HG03045 (cell line): ENCODE measurements around the gene CTU2.

Experiments used
- ATAC-seq: cut with Tn5 transposase; IDR thresholded peaks from one replicate; pipeline ENCODE4 v1.9.1; 2021; ENCODE audit warnings: mild to moderate bottlenecking, moderate library complexity; ENCODE audit not compliant: unreplicated experiment

Gene CTU2

DNA sequence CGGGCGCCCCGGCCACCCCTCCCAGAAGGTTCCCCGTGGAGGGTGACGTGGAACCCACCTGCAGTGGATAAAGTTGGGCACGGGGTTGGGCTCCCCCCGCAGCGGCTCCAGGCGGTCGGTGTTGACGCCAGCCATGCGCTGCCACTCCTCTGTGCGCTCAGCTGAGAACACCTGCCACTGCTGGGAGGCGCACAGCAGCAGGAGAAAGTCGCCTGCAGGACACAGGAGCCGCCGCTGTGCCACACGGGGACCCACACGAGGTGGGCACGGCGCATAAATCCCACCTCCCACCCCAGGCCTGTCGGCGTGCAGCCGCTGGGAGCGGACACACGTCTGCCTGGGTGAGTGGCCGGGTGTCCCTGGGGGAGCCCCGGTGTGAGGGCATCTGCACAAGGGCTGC lies 20.7 kb downstream of the CTU2 start:
- ATAC-seq = no peak

DNA sequence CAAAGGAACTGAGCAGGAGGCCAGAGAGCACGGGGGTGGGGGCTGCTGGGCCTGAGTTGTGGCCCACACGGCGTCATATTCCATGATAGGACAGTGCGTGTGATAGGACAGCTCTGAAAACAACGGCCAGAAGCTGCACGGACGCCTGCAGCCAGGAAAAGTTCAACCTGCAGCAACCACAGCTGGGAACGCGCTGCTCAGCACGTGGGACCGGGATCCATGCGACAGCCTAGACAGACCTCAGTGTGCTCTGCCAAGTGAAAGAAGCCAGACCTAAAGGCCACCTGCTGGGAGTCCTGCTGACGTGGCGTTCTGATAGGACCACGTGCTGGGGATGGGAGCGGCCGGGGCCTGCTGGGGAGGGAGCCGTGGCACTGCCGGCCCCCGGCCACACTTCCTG lies 21.6 kb downstream of the CTU2 start:
- no peak for ATAC-seq

DNA sequence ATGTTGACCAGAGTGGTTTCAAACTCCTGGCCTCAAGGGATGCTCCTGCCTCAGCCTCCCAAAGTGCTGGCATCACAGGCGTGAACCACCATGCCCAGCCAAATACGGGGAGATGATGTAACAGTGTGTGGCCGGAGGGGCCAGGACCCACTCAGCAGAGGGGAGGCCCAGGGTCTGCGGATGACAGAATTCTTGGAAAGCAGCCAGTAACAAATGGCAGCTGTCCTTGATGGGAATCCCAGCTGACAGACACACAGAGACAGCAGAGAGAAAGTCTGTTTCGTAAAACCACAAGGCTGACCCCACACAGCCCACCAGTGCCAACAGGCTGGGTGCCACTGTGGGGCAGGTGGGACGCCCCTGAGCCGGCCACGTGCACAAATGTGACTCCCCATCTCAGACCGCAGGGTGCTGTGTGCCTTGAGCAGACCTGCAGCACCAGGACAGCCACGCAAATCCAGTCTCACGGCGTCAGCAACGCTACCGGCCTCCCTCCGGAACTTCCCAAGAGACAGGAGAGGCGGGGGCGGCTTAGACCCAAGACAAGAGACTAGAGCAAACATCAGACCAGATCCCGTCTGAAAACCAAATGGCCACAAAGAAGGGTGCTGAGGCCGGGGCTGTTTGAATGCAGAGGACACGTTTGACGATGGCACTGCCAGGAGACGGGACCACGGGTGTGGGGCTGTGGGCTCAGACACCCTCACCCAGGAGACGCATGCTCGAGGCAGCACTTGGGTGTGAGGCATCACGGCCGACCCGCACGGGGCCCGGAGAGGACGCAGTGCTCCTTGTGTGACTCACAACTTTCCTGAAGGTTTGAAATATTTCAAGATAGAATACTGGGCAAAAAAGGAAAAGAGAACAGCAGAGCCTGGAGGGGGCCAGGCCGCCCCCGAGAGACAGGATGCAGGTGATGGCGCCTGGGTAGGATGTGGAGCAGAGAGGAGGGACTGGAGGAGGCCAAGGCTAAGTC lies 24.6 kb downstream of the CTU2 start:
- no peak for ATAC-seq

DNA sequence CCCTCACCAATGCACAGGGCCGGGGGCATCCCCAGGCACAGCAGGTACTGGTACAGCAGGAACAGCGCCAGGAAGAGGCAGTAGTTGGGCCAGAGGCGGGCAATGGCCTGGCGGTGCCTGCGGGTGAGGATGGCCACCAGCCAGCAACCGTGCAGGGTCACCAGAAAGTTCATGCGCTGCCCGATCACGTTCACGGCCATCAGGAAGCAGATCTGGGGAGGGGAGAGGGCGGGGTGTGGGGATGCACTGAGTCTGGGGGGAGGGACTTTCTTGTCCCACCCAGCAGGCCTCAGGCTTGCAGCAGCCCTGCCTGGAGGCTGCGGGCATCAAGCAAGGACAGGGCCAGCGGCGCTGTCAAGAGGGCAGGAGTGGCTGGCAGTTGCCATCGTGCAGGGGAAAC lies 25.4 kb downstream of the CTU2 start:
- ATAC-seq = no peak

DNA sequence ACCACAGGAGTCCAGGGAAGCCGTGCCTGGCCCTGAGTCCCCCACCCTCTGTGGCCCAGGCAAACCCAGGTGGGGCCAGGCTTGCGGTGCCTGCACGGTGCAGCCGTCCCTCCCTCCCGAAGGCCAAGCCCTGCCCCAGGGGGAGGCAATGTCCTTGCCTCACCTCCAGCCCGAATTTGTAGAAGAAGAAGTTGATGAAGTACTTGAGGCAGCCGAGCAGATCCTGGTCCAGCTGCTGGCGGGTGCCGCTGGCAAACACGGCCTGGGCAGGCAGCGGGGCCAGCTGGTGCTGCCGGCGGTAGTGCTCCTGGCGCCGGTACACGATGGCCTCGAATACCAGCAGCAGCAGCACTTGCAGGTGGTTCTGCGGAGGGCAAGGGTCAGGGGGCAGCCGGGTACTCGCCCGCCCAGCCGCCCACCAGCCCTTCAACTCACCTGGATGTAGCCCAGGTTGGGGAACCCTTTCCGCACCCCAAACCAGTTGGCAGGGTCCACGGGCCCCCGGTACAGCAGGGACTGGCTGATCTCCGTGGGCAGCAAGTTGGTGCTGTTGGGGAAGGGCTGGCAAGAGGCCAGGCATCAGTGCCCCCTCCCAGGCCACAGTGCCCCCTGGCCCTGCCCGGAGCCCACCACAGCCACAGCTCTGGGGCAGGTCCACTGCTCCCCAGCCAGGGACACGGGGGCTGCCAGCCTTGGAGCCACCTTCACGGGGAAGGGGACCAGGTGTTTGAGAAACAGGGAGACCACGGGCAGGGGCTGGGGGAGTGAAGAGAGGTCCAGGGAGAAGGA lies 26.1 kb downstream of the CTU2 start:
- ATAC-seq = no peak

DNA sequence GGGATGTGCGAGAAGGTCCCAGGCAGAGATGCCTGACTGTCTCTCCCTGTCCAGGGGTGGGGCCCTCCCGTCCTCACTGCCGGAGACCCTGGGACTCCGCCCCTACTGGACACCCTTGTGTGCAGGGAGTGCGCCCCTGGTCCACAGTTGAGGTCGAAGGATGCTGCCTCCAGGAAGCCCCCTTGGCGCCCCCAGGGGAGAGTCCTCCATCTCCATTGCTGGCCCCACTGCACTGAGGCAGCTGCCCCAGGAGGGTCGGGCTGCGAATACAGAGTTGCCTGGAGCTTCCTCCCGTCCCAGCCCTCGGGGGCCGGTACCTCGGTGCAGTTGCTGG lies 26.6 kb downstream of the CTU2 start:
- ATAC-seq = no peak

DNA sequence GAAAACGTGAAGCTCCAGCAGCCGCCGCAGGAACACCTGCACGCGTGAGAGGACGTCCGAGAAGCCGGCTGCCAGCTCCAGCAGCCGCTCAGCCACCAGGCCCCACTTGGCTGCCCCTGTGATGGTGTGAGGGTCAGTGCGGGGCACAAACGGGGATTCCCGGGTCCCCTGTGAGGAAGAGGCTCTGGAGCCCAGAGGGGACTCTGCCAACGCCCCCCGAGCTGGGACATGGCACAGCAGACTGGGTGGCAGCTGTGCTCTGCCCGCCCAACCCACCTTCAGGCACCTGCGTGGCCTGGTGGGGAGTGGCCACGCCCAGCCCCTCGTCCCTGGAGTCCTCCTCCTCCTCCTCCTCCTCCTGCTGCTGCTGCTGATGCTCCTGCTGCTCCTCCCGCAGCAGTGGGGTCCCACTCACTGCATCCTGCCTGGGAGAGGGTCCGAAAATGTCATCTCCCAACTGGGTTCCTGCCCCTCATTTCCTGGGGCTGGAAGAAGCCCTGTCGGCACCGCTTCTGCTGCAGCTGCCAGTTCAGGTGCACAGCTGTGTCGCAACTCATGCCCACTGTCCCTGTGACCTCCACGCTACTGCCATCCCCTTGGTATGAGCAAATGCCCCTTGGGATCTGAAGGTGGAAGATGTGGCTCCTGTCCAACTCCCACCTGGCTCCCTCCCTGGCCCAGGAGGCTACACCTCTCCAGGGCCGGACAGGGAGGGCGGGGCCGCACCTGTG lies 27.5 kb downstream of the CTU2 start:
- no peak for ATAC-seq

DNA sequence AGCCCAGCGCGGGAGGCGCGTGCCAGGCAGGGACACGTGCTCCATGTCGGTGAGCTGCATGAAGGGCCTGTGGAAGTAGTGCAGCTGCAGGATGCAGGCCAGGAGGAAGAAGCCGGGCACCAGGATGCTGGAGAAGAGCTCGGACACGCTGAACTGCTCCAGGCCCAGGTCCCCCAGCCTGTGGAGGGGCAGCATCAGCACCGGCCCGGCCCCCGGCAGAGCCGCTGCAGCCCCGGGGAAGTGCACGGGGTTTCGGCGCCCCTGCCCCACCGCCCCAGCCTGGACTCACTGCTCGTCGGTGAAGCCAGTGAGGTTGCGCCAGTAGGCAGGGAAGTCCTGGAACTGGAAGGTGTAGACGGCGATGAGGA lies 28.0 kb downstream of the CTU2 start:
- no peak for ATAC-seq

DNA sequence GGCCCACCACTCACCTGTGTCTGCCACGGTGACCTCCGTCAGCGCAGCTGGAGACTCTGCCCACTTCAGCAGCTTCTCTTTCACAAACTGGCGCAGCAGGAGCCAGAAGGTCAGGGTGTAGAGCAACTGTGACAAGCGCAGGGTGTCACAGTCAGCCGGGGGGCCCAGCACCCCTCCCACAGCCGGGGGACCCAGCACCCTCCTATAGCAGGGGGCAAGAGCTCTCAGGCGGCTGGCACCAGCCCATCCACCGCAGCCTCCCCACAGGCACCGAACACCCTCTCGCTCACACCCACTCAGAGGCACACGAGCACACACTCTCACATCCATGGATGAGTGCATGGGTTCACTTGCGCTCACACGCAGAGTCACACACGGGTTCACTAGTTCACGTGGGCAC lies 28.8 kb downstream of the CTU2 start:
- ATAC-seq = no peak

DNA sequence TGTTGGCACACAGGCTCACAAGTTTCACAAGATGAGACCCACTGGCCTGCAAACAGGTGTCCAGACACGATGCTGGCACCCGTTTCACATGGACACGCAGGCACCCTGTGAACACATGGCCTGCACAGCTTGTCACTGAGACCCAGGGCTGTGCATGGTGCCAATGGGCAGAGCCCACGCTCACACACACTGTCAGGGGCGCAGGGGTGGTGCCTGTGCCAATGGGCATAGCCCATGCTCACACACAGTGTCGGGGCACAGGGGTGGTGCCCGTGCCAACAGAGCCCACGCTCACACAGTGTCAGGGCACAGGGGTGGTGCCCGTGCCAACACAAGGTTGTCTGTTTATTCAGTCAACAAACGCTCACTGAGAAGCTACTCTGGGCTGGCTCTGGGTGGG lies 29.3 kb downstream of the CTU2 start:
- ATAC-seq = no peak

DNA sequence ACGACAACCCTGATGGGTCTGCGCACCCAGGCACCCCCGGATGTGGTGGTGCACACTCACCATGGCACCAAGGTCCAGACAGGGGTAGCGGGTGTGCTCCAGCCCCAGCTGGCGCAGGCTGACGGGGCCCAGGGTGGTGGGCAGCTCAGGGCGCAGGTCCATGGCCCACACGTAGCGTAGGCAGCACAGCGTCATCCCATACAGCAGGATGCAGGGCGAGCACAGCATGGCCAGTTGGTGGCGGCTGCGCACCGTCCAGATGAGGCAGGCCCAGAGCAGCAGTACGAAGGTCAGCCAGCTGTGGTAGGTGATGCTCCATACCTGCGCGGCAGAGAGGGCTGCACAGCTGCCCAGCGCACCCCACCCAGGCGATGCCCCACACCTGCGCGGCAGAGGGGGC lies 29.8 kb downstream of the CTU2 start:
- ATAC-seq = no peak

DNA sequence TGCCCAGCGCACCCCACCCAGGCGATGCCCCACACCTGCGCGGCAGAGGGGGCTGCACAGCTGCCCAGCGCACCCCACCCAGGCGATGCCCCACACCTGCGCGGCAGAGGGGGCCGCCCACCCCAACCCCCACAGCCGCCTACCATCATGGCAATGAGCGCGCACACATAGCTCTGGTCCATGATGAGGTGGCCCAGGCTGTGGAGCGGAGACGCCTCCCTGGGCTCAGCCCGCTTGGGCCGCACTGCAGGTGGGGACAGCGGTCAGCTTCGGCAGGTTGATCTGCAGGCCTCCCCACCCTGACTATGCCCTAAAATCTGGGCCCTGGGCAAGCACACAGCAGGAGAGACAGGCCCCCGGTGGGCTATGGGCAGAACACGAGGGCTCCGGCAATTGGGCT lies 30.2 kb downstream of the CTU2 start:
- no peak for ATAC-seq

DNA sequence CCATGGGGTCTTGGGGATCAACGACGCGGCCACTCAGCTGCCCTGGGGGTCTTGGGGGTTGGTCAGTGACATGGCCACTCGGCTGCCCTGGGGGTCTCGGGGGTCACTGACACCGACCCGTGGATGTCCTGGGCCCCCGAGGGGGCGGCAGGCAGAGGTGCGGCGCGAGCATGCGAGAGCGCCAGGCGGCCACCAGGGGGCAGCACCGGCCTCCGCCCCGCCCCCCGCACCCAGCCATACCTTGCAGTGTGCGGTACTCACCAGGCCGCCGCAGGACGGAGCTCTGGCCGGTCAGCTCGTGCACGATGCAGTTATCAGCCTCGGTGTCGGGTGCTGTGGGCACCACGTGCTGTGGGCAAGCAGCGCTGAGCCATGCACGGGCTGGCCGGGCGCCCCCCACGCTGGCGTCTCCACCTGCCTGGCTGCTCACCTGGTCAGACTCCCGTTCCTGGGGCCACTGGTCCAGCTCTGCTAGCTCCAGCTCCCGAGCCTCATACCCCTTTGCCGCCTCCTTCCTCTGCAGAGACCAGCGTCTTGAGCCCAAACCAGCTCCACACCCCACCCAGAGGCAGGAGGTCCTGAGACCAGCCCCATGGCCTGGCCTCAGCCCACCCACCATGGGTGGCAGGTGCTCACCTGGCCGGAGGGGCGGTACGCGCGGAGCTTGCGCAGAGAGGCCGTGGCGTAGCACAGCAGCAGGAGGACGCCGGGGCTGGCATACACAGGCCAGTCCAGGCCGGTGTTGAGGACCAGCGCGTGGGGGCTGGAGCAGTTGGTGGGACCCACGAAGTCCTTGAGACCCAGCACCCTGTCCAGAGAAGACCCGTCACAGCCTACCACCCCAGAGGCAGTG lies 31.2 kb downstream of the CTU2 start:
- no peak for ATAC-seq

DNA sequence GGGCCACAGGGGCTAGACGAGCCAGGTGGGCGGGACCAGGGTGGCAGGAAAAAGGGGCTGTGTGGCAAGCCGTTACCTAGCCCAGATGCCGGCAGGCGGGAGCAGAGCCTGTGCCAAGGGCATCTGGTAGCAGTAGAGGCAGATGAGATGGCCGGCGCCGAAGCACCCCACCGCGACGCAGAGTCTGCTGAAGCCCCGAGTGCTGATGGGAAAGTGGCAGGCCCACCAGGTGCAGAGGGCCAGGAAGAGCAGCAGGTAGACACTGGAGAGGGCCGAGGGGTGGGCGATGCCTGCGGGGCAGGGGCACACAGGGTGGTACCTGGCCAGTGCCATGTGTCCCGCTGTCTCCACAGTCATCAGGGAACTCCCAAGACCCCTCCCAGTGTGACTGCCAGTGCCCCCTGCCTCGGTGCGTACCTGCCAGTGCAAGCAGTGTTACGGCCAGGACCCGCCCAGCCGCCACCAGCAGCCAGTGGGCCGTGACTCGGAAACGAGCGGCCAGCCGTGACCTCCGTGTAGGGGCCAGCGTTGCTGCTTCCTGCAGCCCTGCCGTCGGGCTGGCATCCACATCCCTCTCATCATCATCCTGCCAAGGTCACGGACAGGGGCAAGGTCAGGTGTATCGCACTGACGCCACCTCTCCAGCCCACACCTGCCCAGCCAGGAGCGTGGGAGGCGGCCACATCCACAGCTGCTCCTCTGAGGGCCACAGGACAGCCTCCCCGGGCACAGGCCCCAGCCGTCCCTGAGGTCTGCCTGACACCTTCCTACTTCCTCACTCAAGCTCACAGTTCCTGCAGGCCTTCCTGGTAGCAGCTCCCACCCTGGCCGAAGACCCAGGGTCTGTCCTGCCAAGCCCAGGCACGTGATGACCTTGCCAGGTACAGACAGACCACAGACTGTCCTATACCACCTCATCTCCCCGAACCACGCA lies 32.1 kb downstream of the CTU2 start:
- no peak for ATAC-seq

DNA sequence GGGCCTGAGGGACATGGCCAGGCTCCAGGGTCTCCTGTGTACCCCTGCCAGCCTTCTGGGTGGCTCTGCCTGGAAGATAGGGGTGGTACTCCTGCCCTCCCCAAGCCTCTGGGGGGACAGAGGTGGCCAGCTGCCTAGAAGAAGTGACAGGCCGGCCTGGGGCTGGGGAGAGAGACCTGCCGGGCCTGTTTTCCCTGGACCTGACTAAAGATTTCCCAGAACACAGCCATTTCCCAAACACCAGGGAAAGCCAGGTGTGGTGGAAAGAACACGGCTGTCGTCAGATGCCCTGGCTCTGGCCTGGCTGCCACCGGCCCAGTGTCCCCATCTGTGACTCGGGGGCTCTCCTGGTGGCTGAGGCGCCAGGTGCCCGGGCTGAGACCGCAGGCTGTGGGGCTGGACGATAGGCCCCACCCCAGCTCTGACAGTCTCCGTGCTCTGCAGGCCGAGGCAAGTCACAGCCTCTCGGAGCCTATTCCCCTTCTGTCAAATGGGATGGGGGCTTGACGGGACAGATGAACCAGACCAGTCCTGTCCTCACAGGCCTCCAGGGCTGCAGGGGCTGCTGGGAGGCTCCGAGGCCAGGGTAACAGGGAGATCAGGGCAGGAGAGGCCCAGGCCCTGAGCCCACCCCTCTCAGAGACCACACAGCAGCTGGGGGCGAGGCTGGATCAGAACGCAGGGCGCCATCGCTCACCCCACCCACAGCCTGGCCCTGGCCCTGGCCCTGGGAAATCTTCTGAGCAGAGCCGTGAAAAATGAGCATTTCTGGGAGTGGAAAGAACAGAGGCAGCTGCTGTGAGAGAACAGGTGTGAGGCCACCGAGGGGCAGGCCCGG lies 33.1 kb downstream of the CTU2 start:
- no peak for ATAC-seq

DNA sequence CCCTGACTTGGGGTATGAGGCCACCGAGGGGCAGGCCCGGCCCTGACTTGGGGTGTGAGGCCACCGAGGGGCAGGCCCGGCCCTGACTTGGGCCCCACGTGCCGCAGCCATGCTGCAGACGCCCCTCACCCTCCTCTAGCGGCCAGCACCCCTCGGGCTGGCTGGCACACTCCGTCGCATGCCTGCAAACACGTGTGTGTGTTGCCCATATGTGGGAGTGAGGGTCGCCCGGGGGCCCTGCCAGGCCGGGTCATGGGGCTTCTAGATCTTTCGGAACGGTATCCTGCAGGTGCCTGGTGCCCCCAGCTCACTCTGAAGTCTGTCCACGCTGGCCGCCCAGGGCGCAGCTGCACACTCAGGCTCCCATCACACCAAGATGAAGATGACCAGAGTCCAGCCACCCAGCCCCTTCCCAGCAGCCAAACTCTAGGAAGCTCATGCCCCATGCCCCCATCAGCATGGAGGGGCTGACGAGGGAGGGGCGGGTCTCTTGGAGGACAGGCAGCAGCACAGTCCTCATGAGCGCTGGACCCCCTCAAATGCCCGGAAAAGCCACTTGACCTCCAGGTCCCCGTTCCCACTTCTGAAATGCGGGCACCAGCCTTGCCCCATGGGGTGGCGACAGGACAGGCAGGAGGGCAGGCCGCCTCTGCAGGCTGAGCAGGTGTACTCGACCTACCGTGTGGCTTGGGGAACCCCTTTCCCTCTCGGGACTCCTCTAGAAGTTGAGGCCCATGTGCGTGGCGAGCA lies 33.8 kb downstream of the CTU2 start:
- ATAC-seq = no peak

DNA sequence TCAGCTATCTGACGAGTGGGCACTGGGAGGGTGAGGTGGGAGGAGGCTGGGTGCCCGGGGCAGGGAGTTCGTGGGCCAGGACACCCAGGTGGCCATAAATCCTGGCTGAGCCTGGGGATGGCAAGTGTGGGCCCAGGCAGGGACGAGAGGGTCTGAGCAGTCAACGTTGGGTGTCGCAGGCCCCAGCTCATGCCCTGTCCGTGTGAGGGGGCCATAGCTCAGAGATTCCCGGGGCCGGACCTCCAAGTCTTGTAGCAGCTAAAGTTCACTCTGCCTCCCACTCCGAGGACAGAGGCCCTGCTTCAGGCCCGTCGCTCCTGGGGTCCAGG lies 34.4 kb downstream of the CTU2 start:
- ATAC-seq = no peak

DNA sequence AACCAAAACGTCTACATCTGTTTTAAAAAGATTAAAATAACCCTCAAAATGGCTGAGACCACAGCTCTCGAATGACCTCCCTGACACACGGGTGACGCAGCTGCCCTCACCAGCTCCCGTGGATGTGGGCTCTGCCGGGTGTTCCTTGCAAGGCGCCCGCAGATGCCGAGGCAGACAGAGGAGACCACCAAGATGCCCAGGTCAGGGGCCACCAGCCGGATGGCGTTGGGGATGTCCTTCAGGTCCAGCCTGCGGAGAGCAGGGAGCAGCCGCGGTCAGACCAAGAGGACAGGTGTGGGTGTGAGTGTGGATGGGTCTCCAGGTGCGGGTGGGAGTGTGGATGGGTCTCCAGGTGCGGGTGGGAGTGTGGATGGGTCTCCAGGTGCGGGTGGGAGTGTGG lies 35.1 kb downstream of the CTU2 start:
- no peak for ATAC-seq
